Subcutaneous adipose tissue (tissue), 4 donors: ENCODE results near the gene NCMAP. TPM values are rescaled to one million over a fixed set of nuclear protein-coding genes. Genes with fewer than 3 reads are reported as not detected.

Experiments used
- CTCF ChIP-seq: fragments of 450-650 bp; IDR thresholded peaks from one replicate; pipeline ENCODE4 v1.5.1; 2016; ENCODE audit warnings: low read depth, mild to moderate bottlenecking, control low read depth, antibody characterized with exemption, moderate library complexity
- total RNA-seq, 4 donors: library from RNA; depleted of rRNA; stranded (reverse); fragments of >200 nt; gene quantifications; one replicate each; pipeline ENCODE4 v1.1.0, GENCODE V29; 2016

Gene NCMAP
- total RNA-seq, 4 donors from 2014 or later, result 0.22 to 0.33 TPM; not detected in 2

- no peak for TF ChIP-seq CTCF
Measured at GRCh38 chr1:24548070-24548469, 7.8 kb upstream of the NCMAP start.

- TF ChIP-seq CTCF, result no peak
Measured at GRCh38 chr1:24551290-24551959, 4.5 kb upstream of the NCMAP start.

GRCh38 chr1:24551960-24552571 is 3.8 kb upstream of the NCMAP start:
- no peak for TF ChIP-seq CTCF

GRCh38 chr1:24553931-24554330 is 2.0 kb upstream of the NCMAP start:
- TF ChIP-seq CTCF, result no peak

- no peak for TF ChIP-seq CTCF
Measured at GRCh38 chr1:24554714-24555113, 1.2 kb upstream of the NCMAP start.

GRCh38 chr1:24556414-24556795 is 518 bp downstream of the NCMAP start:
- no peak for TF ChIP-seq CTCF

- TF ChIP-seq CTCF, result no peak
Measured at GRCh38 chr1:24557220-24557619, 1.3 kb downstream of the NCMAP start.
